Lower leg skin (tissue), 4 donors: ENCODE data around the gene EVX1. TPM values are rescaled to one million over a fixed set of nuclear protein-coding genes. Genes with fewer than 3 reads are reported as not detected.
A peak's percentile ranks its signal among the peaks of the same experiment; 100 is the strongest.

Experiments used
- DNase-seq, 2 donors: peaks; one replicate each; pipeline ENCODE4 v3.0.0-alpha.2; 2019; ENCODE audit warnings: low spot score in 2 of 2
- H3K4me3 ChIP-seq: fragments of 200-600 bp; sonication (generic); 2 replicates; pipeline ENCODE4 v1.5.1; 2017; ENCODE audit warnings: mild to moderate bottlenecking, low read depth; ENCODE audit not compliant: poor library complexity, severe bottlenecking
- CTCF ChIP-seq, 3 donors: fragments of 450-650 bp; IDR thresholded peaks; one replicate each; pipeline ENCODE4 v1.5.1; 2016; ENCODE audit warnings: antibody characterized with exemption in 3 of 3, mild to moderate bottlenecking in 3 of 3, moderate library complexity in 2 of 3
- POLR2A ChIP-seq, 2 donors: fragments of 450-650 bp; IDR thresholded peaks; one replicate each; pipeline ENCODE4 v1.6.1; 2016 to 2017; ENCODE audit warnings: antibody characterized with exemption in 2 of 2, mild to moderate bottlenecking in 1 of 2, moderate library complexity in 1 of 2
- WGBS, 2 donors: methylation state at CpG; one replicate each; pipeline ENCODE4 v1.1.5; 2018; 5-methylcytosine and 5-hydroxymethylcytosine counted together
- intact Hi-C: fragments of 100-400 bp; cut with DNase I; formaldehyde crosslinking; loops from one replicate; pipeline ENCODE4 v1.15.0; 2023; ENCODE audit warnings: low total_unique reads
- total RNA-seq, 4 donors: library from RNA; depleted of rRNA; stranded (reverse); fragments of >200 nt; gene quantifications; one replicate each; pipeline ENCODE4 v1.1.0, GENCODE V29; 2016

Gene EVX1
- total RNA-seq, 4 donors from 2014 or later: not detected

- H3K4me3 ChIP-seq: no peak overlapping the region
- TF ChIP-seq POLR2A (IDR thresholded peaks at IDR 0.05): no peak
- TF ChIP-seq CTCF (IDR thresholded peaks at IDR 0.05): no peak
- WGBS, 2 donors: 65 to 77% methylated on average over 47 to 50 of the region's 50 CpGs
- DNase-seq: peak in 1 of 2 donors; percentile 85
- intact Hi-C loops: loop anchor here (5.0 kb wide), 1 partner anchor 364 kb away; no protein-coding TSS in a partner anchor
Measured at GRCh38 chr7:27213433-27214238, 29.0 kb upstream of the EVX1 start.

- TF ChIP-seq CTCF (IDR thresholded peaks at IDR 0.05): no peak
- TF ChIP-seq POLR2A (IDR thresholded peaks at IDR 0.05): no peak
- intact Hi-C loops: loop anchor here (5.0 kb wide), 1 partner anchor 363 kb away; no protein-coding TSS in a partner anchor
- H3K4me3 ChIP-seq: no peak overlapping the region
- DNase-seq: peak in 1 of 2 donors; percentile 67
- WGBS, 2 donors: 68 to 71% methylated on average over 8 of the region's 8 CpGs
Measured at GRCh38 chr7:27214239-27214950, 28.2 kb upstream of the EVX1 start.

GRCh38 chr7:27215356-27215755, 27.2 kb upstream of the EVX1 start:
- 87 to 90% methylated on average over 2 of the region's 2 CpGs for WGBS, 2 donors
- H3K4me3 ChIP-seq: no peak overlapping the region
- peak in 1 of 2 donors; percentile 59 for DNase-seq
- intact Hi-C loops: no loop called here
- no peak for TF ChIP-seq POLR2A (IDR thresholded peaks at IDR 0.05)
- TF ChIP-seq CTCF (IDR thresholded peaks at IDR 0.05): no peak

- no peak overlapping the region for H3K4me3 ChIP-seq
- intact Hi-C loops: no loop called here
- TF ChIP-seq CTCF (IDR thresholded peaks at IDR 0.05) (no peak), POLR2A (IDR thresholded peaks at IDR 0.05) (no peak)
- no peak for DNase-seq
Measured at GRCh38 chr7:27217951-27218350, 24.7 kb upstream of the EVX1 start.

- peak in 1 of 2 donors; percentile 52 for DNase-seq
- WGBS, 2 donors: 72 to 82% methylated on average over 4 of the region's 4 CpGs
- TF ChIP-seq POLR2A (IDR thresholded peaks at IDR 0.05): no peak
- no peak for TF ChIP-seq CTCF (IDR thresholded peaks at IDR 0.05)
- H3K4me3 ChIP-seq: no peak overlapping the region
- intact Hi-C loops: no loop called here
Measured at GRCh38 chr7:27219821-27220220, 22.8 kb upstream of the EVX1 start.
